ENCODE measurements around the gene IL1RL1.

DNA sequence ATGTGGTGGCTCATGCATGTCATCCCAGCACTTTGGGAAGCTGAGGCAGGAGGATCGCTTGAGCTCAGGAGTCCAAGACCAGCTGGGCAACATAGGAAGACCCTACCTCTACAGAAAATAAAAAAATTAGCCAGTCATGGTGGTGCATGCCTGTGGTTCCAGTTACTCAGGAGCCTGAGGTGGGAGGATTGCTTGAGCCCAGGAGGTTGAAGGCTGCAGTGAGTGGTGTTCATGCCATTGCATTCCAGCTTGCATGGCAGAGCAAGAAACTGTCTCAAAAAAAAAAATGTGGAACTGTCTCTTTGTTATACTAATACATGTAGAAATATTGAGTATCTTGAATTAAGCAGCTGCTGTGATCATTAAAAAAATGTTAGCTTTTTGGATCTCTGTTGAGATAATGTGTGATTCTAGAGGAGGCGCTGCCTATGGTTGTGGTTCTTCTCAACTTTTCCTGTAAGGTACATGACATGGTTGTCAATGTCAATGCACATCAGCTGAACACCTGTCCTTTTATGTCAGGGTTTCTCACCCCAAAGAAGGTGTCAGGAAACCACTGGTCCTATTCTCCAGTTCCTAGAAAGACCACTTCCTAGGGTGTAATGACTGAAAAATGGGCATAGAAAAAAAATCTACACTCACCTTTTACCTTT, 34.7 kb upstream of the IL1RL1 start:
- TF ChIP-seq CTCF (conservative IDR thresholded peaks at IDR 0.05; ENCODE audit: low read length), result no peak
- no peak for TF ChIP-seq EZH2phosphoT487 (IDR thresholded peaks at IDR 0.05; ENCODE audit: borderline replicate concordance)

Measured in Loucy (cell line).